ENCODE results near the gene UAP1L1.

DNA sequence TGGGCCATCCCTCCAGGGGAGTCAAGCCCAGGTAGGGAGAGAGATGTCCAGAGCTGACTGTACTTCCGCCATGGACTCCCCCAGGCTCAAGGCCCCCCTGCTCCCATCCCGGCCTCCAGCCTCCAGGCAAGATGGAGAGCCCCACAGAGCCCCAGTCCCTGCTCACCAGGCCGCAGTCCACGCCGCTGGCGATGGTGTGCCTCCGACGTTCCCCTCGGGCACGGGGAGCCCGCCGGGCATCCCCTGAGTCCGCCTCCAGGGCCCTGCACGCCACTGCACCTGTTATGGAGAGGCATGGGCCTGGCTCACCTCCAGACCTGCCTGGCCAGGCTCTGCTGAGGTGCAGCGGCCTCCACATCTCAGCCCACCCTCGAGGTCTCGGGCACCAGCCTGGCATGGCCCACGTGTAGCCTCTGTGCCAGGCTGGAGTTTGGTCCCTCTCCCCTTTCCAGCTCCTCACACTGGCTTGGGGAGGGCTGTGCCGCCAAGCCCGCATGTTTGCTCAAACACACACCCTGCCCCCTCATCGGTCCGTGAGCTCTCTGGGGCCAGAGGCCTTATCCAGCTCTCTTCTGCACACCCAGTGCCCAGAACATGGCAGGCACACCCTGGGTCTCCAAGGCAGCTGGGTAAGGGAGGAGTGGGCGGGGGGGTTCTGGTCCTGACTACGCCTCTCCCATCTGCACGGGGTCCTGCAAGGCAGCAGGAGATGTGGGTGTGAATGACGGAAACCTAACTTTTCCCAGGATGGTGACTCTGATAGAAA lies 11.0 kb upstream of the UAP1L1 start:
- TF ChIP-seq, protein P1, sequence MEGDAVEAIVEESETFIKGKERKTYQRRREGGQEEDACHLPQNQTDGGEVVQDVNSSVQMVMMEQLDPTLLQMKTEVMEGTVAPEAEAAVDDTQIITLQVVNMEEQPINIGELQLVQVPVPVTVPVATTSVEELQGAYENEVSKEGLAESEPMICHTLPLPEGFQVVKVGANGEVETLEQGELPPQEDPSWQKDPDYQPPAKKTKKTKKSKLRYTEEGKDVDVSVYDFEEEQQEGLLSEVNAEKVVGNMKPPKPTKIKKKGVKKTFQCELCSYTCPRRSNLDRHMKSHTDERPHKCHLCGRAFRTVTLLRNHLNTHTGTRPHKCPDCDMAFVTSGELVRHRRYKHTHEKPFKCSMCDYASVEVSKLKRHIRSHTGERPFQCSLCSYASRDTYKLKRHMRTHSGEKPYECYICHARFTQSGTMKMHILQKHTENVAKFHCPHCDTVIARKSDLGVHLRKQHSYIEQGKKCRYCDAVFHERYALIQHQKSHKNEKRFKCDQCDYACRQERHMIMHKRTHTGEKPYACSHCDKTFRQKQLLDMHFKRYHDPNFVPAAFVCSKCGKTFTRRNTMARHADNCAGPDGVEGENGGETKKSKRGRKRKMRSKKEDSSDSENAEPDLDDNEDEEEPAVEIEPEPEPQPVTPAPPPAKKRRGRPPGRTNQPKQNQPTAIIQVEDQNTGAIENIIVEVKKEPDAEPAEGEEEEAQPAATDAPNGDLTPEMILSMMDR (IDR thresholded peaks at IDR 0.05), result no peak
- TF ChIP-seq POLR2A (IDR thresholded peaks at IDR 0.05; ENCODE audit: low read depth) (no peak), POLR2AphosphoS5 (IDR thresholded peaks at IDR 0.05) (no peak)

All from esophagus muscularis mucosa (tissue), 3 donors.